HG03520 (cell line): ENCODE measurements around the gene NTSR1.

Experiments used
- ATAC-seq: cut with Tn5 transposase; IDR thresholded peaks from one replicate; pipeline ENCODE4 v1.9.1; 2021; ENCODE audit warnings: mild to moderate bottlenecking, moderate library complexity; ENCODE audit not compliant: unreplicated experiment

Gene NTSR1

DNA sequence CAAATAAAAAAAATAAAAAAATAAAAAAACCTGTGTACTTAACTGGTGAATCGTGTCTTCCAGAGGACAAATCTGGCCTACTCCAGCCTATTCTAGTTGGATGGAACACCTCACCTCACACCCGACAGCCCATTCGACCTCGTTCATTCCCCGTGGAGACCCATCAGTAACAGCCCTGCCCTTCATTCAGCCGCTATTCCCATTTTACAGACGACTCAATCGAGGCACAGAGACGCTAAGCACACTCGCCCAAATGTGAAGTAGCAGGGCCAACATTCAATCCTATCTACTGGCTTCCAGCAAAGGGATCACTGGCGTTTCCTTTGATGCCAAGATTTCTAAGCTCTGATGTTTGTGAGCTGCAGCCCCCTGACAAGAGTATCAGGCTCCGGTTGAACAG, 1.8 kb upstream of the NTSR1 start:
- ATAC-seq = no peak

DNA sequence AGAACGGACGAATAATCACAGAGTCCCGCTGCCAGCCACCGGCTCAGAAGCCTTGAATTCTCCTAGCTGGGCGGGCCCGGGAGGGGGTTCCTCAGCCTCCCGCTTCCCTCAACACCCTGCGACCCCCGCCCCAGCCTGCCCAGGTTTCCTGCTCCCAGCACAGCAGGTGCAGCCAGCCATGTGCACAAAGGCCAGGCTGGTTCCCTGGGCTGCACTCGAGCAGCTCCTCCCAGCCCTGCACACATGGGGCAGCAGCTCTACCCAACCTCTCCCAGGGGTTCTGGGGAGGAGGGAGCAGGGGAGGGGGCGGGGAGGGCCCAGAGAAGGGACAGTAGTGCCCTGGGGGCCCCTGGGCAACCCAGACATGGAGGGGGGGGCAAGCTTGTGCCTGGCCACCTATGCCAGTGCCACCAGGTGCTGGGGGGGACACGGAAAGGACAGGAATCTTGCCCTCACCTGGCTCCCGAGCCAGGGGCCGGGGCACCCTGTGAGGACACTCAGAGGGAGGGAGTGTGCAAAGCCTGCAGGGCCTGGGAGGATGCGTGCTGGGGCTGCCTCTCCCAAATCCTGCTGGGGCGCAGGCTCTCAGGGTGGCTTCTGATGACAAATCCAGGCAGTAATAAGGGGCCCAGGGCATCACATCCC, 1.2 kb upstream of the NTSR1 start:
- no peak for ATAC-seq

DNA sequence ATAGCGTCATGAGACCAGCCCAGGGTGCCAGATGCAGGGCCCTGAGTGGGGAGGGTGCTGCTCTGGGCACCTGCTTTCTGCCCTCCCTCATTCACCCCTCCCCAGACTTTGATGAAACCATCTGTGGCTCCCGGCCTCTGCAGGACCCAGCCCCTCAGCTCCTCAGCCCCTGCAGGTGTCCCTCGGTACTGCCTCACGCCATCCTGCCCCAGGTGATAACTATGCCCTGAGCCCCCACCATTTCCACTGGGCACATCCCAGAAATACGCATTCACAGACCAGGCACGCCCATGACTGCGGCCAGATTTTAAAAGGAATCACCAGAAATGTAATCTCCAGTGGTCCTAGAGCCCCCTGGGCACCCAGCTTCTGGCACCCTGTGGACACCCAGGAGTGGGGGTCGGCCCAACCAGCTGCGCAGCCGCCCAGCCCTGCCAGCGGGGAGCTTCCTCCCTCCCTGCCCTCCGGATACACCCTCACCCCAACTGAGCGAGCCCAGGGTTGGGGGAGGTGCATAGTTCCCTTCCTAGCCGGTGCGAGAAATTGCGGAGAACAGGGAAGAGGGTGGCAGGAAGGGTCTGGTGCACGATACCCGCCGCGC, 615 bp upstream of the NTSR1 start:
- ATAC-seq = no peak

- no peak for ATAC-seq
These were observed 885 bp downstream of the NTSR1 start for GRCh38 chr20:62709537-62709905.

DNA sequence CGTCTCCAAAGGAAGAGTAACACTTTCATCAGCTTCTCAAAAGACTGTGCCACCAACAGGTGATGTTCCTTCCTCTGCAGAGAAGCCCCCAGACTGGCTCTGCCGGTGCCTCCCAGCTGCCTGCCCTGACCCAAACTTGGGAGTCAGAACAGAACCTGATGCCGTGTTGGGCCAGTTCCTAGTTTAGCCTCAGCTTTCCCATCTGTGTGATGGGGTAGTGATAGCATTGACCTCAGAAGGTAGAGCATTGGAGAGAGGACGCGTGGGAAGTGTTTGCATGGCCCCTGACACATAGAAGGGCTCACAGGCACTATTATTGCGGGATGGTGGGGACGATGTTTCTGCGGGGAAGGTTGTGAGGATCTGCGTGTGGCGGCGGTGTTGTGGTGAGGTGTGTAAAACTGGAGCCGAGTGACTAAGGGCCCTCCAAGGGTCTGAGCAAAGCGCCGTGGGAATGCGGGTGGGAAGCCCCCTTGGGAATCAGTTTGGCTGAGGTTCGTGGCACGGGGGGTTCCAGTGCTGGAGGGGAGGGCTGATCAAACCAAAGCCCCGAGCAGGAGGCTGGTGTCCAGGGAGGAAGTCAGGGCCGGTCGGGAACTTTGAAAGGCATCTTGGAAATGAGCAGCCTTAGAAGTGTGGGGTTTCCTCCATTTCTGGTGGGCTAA, 1.7 kb downstream of the NTSR1 start:
- ATAC-seq = no peak

DNA sequence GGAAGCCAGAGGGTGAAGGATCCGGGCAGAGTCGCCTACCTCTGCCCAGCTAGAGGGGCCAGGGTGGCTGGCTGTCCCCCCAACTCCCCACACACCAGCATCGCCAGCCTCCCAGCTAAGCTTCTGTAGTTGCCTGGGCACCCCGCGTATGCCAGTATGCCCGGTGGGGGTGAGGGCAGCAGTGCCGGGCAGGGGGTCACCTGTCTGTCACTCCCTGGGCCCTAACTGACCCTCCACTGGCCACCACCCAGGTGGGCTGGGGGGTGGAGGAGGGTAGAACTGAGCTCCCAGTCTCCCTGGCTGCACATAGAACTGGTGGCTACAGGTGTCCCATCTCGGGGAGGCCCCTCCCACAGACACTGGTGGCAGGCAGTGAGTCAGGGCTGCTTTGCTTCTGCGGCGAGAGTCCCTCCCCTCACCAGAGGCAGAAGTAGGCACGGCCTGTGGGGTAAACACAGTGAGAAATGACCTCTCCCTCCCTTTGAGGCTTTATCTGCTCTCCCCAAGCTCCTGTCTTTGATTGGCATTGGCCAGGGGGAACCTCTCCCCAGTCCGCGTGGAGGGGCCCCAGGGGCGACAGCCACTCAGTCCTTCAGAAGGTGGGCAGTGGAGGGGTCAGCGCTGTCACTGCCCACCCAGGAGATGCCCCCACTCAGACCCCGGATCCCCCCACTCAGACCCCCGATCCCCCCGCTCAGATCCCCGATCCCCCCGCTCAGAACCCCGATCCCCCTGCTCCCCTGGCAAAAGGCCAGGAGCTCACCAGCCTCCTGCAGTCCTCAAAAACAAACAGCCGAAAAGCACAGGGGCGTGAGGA, 2.5 kb downstream of the NTSR1 start:
- ATAC-seq = no peak

- ATAC-seq = no peak
These were observed 3.1 kb downstream of the NTSR1 start for GRCh38 chr20:62711703-62712101.

GRCh38 chr20:62712606-62713005, 4.0 kb downstream of the NTSR1 start:
- no peak for ATAC-seq

- ATAC-seq = no peak
These were observed 5.4 kb downstream of the NTSR1 start for GRCh38 chr20:62714006-62714405.

DNA sequence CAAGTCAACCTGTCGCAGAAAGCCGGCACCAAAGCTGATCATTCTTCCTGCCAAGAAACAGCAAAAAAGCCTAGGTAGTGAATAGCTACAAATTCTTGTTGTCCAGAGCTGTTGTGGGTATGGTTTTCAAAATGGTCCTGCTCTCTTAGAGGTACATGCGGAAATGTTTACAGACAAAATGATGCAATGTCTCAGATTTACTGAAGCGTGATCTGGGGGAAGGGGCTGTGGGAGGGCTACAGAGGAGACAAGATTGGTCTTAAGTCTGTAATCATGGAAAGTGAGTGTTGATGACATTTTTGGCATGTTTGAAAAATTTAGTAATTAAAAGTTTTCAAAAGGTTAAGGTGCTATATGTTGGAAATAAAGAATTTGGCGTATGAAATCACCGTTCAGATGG, 6.2 kb downstream of the NTSR1 start:
- ATAC-seq = no peak

- no peak for ATAC-seq
These were observed 6.6 kb downstream of the NTSR1 start for GRCh38 chr20:62715201-62715600.

DNA sequence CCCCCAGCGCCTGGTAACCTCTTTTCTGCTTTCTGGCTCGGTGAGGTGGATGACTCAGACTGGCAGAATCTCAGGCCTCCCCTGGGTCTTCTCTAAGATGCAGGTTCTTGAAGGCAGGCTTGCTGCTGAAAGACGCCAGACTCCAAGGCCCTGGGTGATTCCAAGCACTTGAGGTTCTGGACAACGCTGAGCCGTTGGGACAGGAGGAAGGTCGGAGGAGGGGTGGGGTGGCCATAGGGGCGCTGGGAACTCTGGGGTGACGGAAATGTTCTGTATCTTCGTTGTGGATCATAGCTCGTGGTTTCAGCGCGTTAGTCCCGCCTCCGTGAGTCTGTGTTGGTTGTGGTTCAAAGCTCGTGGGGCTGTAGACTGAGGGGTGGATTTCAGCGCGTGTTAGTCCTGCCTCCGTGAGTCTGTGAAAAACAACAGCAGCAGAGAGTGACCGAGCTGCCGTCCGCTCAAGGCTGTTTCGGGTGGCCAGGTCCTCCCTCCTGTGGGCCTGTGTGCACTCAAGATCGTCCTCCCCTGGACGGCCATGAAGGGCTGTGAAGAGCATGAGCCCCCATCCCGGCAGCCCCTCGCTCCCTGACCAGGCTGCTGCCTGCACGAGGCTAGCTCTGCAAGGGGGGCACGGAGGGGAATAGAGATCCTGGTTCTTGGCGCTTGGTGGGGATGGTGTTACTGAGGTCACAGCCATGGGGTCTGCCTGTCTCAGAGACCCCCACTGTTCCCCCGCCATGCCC, 7.7 kb downstream of the NTSR1 start:
- ATAC-seq = no peak

DNA sequence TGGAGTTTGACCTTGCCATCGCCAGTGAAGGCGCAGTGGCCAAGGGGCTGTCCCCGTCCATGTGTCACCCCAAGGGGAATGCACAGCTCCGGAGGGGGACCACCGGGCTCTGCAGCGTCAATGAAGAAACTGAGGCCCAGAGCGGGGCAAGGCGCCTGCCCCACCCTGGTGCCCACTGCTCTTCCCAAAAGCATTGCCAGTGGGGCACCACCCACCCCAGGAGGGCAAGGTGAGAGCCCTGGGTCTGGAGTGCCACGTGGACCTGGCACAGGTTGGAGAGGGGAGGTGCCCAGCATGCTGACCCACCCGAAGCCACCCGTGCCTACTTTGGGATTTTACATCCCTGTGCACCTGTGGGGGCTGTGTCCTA, 8.3 kb downstream of the NTSR1 start:
- no peak for ATAC-seq

- ATAC-seq = no peak
These were observed 9.3 kb downstream of the NTSR1 start for GRCh38 chr20:62717933-62718332.

DNA sequence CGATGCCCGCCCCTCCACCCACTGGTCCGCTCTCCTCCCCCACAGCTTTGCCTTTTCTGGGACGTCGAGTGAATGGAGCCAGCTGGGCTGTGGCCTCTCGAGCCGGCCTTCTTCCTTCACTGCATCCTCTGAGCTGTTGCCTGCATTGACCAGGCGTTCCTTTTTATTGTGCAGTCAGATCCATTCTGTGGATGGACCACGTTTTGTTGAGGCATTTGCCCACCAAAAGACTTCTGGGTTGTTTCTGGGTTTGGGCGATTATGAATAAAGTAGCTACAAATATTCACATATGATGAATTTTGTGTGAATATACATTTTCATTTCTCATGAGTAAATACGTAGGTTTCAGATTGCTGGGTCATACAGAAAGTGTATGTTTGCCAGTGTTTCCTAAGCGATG, 9.9 kb downstream of the NTSR1 start:
- no peak for ATAC-seq

DNA sequence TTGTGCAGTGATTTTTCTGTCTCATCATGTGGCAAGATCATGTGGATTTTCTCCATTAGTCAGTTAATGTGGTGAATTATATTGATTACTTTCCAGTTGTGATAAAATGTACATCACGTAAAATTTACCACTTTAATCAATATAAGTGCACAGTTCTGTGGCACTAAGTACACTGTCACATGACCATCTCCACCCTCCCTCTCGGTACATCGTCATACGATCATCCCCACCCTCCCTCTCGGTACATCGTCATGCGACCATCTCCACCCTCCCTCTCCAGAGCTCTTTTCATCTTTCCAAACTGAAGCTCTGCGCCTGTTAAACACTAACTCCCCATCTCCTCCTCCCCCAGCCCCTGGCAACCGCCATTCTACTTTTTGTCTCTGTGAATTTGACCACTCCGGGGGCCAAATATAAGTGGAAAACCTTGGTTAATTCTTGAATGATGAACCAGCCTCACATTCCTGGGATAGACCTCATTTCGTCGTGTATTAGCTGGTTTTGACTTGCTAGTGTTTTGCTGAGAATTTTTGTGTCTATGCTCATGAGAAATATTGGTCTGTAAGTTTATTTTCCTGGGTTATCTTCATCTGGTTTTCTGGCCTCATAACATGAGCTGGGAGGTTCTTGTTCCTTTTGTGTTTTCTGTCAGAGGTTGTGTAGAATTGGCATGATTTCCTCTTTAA, 10.8 kb downstream of the NTSR1 start:
- ATAC-seq = no peak

DNA sequence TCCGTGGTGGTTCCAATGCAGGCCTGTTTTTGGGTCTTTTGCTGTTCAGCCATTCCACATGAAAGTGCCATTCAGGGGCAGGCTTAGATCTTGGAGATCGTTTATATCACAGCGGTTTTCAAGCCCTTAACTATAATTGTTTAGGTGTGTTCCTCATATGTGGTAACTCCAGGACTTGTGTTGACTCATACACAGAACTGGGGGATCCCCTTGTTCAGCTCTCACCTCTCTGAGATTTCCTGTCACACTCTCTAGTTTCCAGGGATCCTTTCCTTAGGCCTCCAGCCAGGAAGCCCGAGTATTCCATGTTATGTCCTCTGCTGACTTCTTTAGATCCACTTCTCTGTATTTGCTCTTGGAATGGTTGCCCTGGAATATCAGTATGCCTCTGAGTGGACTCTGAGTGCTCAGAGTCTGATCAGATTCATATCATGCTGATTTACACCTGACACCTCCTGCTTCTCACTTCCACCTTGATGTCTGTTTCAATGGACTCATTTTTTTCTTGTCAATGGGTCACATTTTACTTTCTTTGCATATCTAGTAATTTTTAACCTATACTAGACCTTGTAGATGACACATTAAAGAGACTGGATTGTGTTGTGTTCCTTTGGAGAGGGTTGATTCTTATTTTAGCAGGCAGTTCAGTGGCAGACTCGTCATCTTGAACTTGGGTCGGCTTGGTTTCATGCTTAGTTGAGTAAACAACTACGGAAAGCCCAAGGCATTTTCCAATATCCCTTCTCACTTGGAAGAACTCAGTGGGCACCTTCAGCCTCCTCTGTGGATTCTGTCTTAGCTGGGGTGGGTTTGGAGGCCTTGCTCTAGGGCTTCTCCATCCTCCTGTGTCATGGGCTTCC, 13.1 kb downstream of the NTSR1 start:
- no peak for ATAC-seq

DNA sequence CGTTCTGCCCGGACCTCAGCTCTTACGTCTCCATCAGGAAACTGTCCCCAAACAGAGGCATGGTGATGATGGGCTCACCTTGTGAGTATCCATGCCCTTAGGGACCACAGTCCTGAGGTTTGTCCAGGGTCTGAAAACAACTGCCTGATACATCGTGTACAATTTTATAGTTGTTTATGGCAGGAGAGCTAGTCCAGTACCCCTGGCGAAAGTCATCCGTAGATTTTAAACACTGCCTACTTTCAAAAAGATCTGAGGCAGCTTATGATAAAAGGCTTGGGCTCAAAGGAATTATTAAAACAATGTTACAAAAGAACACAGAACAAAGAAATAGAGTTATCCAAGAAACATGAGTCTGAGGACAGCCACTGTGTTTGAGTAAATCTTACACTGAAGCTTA, 14.0 kb downstream of the NTSR1 start:
- no peak for ATAC-seq

DNA sequence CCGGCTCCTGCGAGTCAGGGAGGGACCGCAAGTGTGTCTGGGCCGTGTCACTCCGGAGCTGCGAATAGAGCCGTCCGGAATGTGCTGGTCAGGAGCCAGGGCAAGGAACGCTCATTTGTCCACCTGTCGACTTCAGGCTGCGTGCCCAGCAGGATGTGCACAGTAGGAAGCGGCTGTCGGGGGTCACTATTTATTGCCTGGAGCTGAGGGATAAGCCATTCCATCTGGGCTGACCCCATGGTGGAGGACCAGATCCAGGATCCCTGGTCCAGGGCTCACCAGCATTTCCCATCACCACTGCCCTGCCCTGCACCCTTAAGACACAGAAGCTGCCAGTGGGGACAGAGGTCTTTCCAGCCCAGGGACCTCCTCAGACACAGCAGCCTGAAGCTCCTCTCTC, 14.7 kb downstream of the NTSR1 start:
- no peak for ATAC-seq
